BLaER1 (cell line): ENCODE results near the gene CNPY4.

Experiments
- H3K27ac ChIP-seq: shearing (Covaris generic); formaldehyde crosslinking; 2 replicates; pipeline ENCODE4 v1.8.1; 2022
- H3K27me3 ChIP-seq: shearing (Covaris generic); formaldehyde crosslinking; 2 replicates; pipeline ENCODE4 v1.8.1; 2022
- H3K36me3 ChIP-seq: shearing (Covaris generic); formaldehyde crosslinking; 2 replicates; pipeline ENCODE4 v1.8.1; 2022
- H3K4me1 ChIP-seq: shearing (Covaris generic); formaldehyde crosslinking; 2 replicates; pipeline ENCODE4 v1.8.1; 2022
- H3K4me2 ChIP-seq: shearing (Covaris generic); formaldehyde crosslinking; 2 replicates; pipeline ENCODE4 v1.8.1; 2022
- H3K4me3 ChIP-seq: shearing (Covaris generic); formaldehyde crosslinking; 2 replicates; pipeline ENCODE4 v1.8.1; 2022
- H3K9ac ChIP-seq: shearing (Covaris generic); formaldehyde crosslinking; 2 replicates; pipeline ENCODE4 v1.8.1; 2022
- H3K9me3 ChIP-seq: shearing (Covaris generic); formaldehyde crosslinking; 2 replicates; pipeline ENCODE4 v1.8.1; 2022
- H4K20me1 ChIP-seq: shearing (Covaris generic); formaldehyde crosslinking; 2 replicates; pipeline ENCODE4 v1.8.1; 2022
- Cebpa-rat ChIP-seq: shearing (Covaris generic); IDR thresholded peaks from 2 replicates; pipeline ENCODE4 v1.8.1; 2022

Gene CNPY4

GRCh38 chr7:100154651-100155491 is 35.4 kb downstream of the CNPY4 start:
- H3K27ac ChIP-seq = no peak overlapping the region
- no peaks in the 10 kb centered on the region for H3K9me3 ChIP-seq
- TF ChIP-seq Cebpa-rat = no peak
- peak overlapping the region; percentile 19; the same call in 1 of the 2 replicates for H3K9ac ChIP-seq
- peak overlapping the region; percentile 32; the same call in 1 of the 2 replicates for H3K4me2 ChIP-seq
- peaks cover 60% of the 10 kb centered on the region for H4K20me1 ChIP-seq
- H3K4me3 ChIP-seq = no peak overlapping the region
- no peaks in the 10 kb centered on the region for H3K27me3 ChIP-seq
- peaks cover 56% of the 10 kb centered on the region for H3K36me3 ChIP-seq
- peaks cover 82% of the 10 kb centered on the region for H3K4me1 ChIP-seq

DNA sequence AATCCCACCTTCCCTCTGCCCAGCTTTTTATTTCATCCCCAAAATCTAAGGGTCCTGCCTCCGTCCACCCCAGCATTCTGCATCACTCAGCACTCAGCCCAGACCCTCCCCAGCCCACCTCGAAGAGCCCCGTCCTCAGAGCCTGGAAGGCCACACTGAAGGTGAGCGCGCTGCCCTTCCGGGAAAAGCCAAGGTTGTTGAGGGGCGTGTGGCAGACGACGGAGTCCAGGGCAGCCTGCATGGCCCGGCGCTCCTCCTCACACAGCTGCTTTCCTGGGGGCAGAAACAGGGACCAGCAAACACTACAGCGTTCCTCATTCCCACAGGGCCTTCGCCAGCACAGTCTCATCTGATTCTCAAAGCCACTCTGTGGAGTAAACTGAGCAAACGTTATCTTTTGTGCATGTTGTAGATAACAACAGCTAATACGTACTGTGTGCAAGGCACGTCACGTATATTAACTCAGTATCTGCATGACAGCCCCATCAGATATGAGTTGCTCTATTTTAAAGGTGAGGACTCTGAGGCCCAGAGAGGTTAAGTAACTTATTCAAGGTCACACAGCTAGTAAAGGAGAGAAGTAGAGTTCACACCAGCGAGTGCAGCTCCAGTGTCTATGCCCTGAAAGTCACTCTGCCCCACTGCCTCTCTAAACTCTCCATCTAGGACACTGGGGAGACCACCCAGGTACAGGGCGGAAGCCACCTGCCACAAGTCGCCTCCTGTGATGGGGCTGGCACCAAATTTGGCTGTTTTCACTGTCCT is 36.3 kb downstream of the CNPY4 start:
- Histone ChIP-seq H3K9ac (no peak overlapping the region), H3K36me3 (peaks cover 56% of the 10 kb centered on the region), H3K27ac (no peak overlapping the region)

GRCh38 chr7:100156331-100157068 is 37.1 kb downstream of the CNPY4 start:
- peak overlapping the region; percentile 97 for H3K4me2 ChIP-seq
- peaks cover 72% of the 10 kb centered on the region for H3K4me1 ChIP-seq
- H3K27me3 ChIP-seq = no peaks in the 10 kb centered on the region
- peaks cover 51% of the 10 kb centered on the region for H3K36me3 ChIP-seq
- H3K9ac ChIP-seq = peak overlapping the region; percentile 94
- H3K27ac ChIP-seq = peak overlapping the region; percentile 93
- no peak for TF ChIP-seq Cebpa-rat
- peak overlapping the region; percentile 100 for H3K4me3 ChIP-seq
- peaks cover 60% of the 10 kb centered on the region for H4K20me1 ChIP-seq
- no peaks in the 10 kb centered on the region for H3K9me3 ChIP-seq

More for the DNA sequence above, 36.3 kb downstream of the CNPY4 start:
- Histone ChIP-seq H3K27me3 (no peaks in the 10 kb centered on the region), H3K4me1 (peaks cover 73% of the 10 kb centered on the region), H3K9me3 (no peaks in the 10 kb centered on the region), H4K20me1 (peaks cover 60% of the 10 kb centered on the region), H3K4me2 (no peak overlapping the region), H3K4me3 (no peak overlapping the region)
- TF ChIP-seq Cebpa-rat = no peak

DNA sequence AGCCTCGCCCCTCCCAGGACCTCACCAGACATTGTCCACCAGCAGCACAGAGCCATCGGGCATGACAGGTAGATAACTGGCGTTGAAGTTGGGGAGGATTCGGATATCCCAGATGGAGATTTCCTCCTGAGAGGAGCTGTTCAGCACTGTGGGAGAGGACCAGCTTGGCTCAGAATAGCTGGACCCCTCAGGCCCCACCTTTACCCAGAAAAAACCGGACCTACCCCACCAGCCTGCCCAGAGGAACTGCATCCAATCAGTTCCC is 37.6 kb downstream of the CNPY4 start:
- Histone ChIP-seq H3K4me2 (peak overlapping the region; percentile 97), H3K4me3 (peak overlapping the region; percentile 100), H4K20me1 (peaks cover 56% of the 10 kb centered on the region), H3K4me1 (peaks cover 67% of the 10 kb centered on the region), H3K9me3 (no peaks in the 10 kb centered on the region), H3K36me3 (peaks cover 46% of the 10 kb centered on the region), H3K9ac (peak overlapping the region; percentile 94), H3K27ac (peak overlapping the region; percentile 93), H3K27me3 (no peaks in the 10 kb centered on the region)
- no peak for TF ChIP-seq Cebpa-rat

- H3K9ac ChIP-seq = peak overlapping the region; percentile 94
- peak overlapping the region; percentile 93 for H3K27ac ChIP-seq
- no peak for TF ChIP-seq Cebpa-rat
- H4K20me1 ChIP-seq = peaks cover 54% of the 10 kb centered on the region
- peak overlapping the region; percentile 100 for H3K4me3 ChIP-seq
- H3K9me3 ChIP-seq = no peaks in the 10 kb centered on the region
- peaks cover 61% of the 10 kb centered on the region for H3K4me1 ChIP-seq
- H3K4me2 ChIP-seq = peak overlapping the region; percentile 97
- H3K27me3 ChIP-seq = no peaks in the 10 kb centered on the region
- H3K36me3 ChIP-seq = peaks cover 43% of the 10 kb centered on the region
Observed at GRCh38 chr7:100157334-100158228, 38.1 kb downstream of the CNPY4 start.

DNA sequence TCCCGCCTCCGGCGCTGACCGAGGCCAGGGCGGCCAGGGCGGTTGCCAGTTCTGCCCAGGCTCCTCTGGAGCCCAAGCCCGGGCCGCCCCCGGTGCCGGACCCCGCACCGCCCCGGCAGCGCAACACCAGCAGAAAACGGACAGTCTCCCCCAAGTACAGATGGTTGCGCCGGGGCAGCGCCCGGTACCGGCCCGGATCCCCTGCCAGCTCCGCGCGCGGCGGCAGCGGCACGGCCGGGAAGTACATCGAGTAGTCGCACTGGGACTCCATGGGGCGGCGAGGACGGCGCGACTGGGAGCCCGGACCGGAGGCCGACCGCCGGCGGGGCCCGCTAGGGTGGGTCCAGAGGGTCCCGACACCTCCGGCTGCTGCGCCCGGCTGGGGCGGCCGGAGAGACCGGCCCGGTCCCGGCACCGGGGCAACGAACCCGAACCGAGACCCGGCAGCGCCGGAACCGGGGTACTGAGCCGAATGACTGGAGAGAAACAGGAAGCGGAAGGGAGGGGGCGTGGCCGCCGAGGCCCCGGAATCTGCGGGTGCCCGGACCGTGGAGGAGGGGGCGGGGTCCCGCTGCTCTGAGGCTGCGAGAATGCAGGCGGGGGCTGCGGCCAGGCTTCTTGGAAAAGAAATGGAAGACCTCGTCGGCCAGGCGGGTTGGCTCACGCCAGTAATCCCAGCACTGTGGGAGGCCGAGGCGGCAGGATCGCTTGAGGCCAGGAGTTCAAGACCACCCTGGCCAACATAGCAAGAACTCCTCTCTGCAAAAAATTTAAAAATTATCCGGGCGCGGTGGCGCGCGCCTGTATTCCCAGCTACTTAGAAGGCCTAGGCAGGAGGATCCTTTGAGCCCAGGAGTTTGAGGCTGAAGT is 39.0 kb downstream of the CNPY4 start, which contains the start of gene TRAPPC14:
TRAPPC14 (minus strand) TSS at position 495 of the 870 bp plus-strand sequence; CDS start at position 271, 224 bp downstream.
- H3K27ac ChIP-seq = peak within 1 kb of the TSS; percentile 93
- peaks cover 48% of the 10 kb centered on the region for H4K20me1 ChIP-seq
- H3K27me3 ChIP-seq = no peaks in the 10 kb centered on the region
- peaks cover 52% of the 10 kb centered on the region for H3K4me1 ChIP-seq
- peaks cover 34% of the 10 kb centered on the region for H3K36me3 ChIP-seq
- H3K9me3 ChIP-seq = no peaks in the 10 kb centered on the region
- H3K4me2 ChIP-seq = peak within 1 kb of the TSS; percentile 97
- H3K4me3 ChIP-seq = peak within 1 kb of the TSS; percentile 100
- no peak for TF ChIP-seq Cebpa-rat
- H3K9ac ChIP-seq = peak within 1 kb of the TSS; percentile 94

DNA sequence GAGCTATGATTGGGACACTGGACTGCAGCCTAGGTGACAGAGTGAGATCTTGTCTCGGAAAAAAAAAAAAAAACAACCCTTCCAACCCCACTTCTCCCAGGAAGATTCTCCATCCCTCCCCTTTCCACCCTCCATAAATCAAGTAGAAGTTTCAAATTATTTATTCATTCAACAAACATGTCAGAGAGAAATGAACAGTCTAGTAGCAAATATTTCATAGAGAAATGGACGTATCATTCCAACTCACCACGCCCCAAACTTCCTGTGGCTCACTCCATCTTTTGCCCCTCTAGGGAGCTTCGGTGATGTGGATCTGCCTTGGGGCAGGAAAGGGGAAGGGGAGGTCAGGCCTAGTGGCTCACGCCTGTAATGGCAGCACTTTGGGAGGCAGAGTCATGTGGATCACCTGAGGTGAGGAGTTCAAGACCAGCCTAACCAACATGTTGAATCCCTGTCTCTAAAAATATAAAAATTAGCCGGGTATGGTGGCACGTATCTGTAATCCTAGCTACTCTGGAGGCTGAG is 39.7 kb downstream of the CNPY4 start:
- TF ChIP-seq Cebpa-rat = no peak
- Histone ChIP-seq H3K36me3 (peaks cover 27% of the 10 kb centered on the region), H3K4me3 (peak overlapping the region; percentile 100), H3K27me3 (no peaks in the 10 kb centered on the region), H3K9me3 (no peaks in the 10 kb centered on the region), H4K20me1 (peaks cover 41% of the 10 kb centered on the region), H3K9ac (peak overlapping the region; percentile 94), H3K27ac (peak overlapping the region; percentile 93), H3K4me2 (peak overlapping the region; percentile 97), H3K4me1 (peaks cover 45% of the 10 kb centered on the region)

DNA sequence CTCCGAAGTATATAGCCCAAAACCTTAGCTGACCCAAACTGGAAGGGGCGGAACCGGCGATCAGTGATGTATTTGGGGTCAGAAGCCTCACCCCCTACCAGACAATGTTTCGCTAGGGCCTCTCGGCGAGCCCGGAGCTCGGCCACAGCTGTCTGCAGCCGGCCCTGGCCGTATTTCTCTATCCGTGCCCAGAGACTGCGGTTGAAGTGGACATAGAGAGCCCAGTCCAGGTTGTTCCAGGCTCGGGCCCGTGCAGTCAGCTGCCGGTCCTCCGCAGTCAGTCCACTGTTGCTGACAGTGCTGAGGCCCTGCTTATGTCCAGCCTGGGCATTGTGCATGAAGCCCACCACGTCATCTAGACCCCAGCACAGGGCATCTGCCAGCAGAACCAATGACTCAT is 40.6 kb downstream of the CNPY4 start:
- H3K4me2 ChIP-seq = no peak overlapping the region
- H3K9me3 ChIP-seq = no peaks in the 10 kb centered on the region
- peaks cover 32% of the 10 kb centered on the region for H4K20me1 ChIP-seq
- H3K27ac ChIP-seq = no peak overlapping the region
- TF ChIP-seq Cebpa-rat = no peak
- no peaks in the 10 kb centered on the region for H3K27me3 ChIP-seq
- H3K9ac ChIP-seq = no peak overlapping the region
- peaks cover 18% of the 10 kb centered on the region for H3K36me3 ChIP-seq
- peaks cover 36% of the 10 kb centered on the region for H3K4me1 ChIP-seq
- H3K4me3 ChIP-seq = no peak overlapping the region
